CD14-positive monocyte (primary cell): ENCODE results near the gene CETP. TPM values are rescaled to one million over a fixed set of nuclear protein-coding genes. Genes with fewer than 3 reads are reported as not detected.

Source experiments
- DNase-seq, 3 donors: peaks; one replicate each; pipeline ENCODE4 v3.0.0-alpha.2; 2011 to 2022
- H2AFZ ChIP-seq: 2 replicates; pipeline ENCODE4 v1.6.0; 2012; ENCODE audit warnings: mild to moderate bottlenecking, low read depth, low read length, inconsistent platforms; ENCODE audit not compliant: insufficient read depth, poor library complexity, severe bottlenecking
- H3K27ac ChIP-seq, 2 donors: 1 replicate in 1 of 2; 2 replicates in 1 of 2; pipeline ENCODE4 v1.5.1; 2012 to 2013; ENCODE audit warnings: low read length in 2 of 2, control low read depth in 1 of 2, inconsistent platforms in 1 of 2, low read depth in 1 of 2, mild to moderate bottlenecking in 1 of 2
- H3K27me3 ChIP-seq, 2 donors: one replicate each; pipeline versions ENCODE4 v1.6.0 to v1.6.1; 2011 to 2013; ENCODE audit warnings: low read length in 2 of 2; ENCODE audit not compliant: control insufficient read depth in 2 of 2, insufficient read depth in 2 of 2
- H3K36me3 ChIP-seq, 2 donors: replicated peaks in 1 of 2; 1 replicate in 1 of 2; 2 replicates in 1 of 2; pipeline versions ENCODE4 v1.5.1 to v1.6.1; 2012 to 2013; ENCODE audit warnings: low read length in 2 of 2, control low read depth in 1 of 2, inconsistent platforms in 1 of 2, mild to moderate bottlenecking in 1 of 2; ENCODE audit not compliant: insufficient read depth in 2 of 2, control insufficient read depth in 1 of 2
- H3K4me1 ChIP-seq, 2 donors: 1 replicate in 1 of 2; 2 replicates in 1 of 2; pipeline versions ENCODE4 v1.5.1 to v1.6.1; 2012 to 2013; ENCODE audit warnings: low read length in 2 of 2, control low read depth in 1 of 2, inconsistent platforms in 1 of 2, mild to moderate bottlenecking in 1 of 2, moderate library complexity in 1 of 2; ENCODE audit not compliant: insufficient read depth in 2 of 2, control insufficient read depth in 1 of 2
- H3K4me2 ChIP-seq: replicated peaks from 2 replicates; pipeline ENCODE3; 2012; ENCODE audit warnings: low read length, moderate library complexity, mild to moderate bottlenecking; ENCODE audit not compliant: poor library complexity, severe bottlenecking; ENCODE audit errors: extremely low read depth
- H3K4me3 ChIP-seq, 3 experiments: fragments of 200-600 bp in 1 of 3; sonication (generic) in 1 of 3; replicated peaks in 1 of 3; 1 replicate in 2 of 3; 2 replicates in 1 of 3; pipeline ENCODE4 v1.5.1; 2011 to 2013; ENCODE audit warnings: low read length in 3 of 3, mild to moderate bottlenecking in 3 of 3, control low read depth in 2 of 3, low read depth in 2 of 3, inconsistent platforms in 1 of 3, moderate library complexity in 1 of 3
- H3K79me2 ChIP-seq: 2 replicates; pipeline ENCODE4 v1.6.0; 2012; ENCODE audit warnings: mild to moderate bottlenecking, control low read depth, inconsistent platforms, low read length, moderate library complexity; ENCODE audit not compliant: insufficient read depth
- H3K9ac ChIP-seq: 2 replicates; pipeline ENCODE4 v1.6.0; 2017; ENCODE audit warnings: low read length, mild to moderate bottlenecking; ENCODE audit not compliant: insufficient read depth, poor library complexity, severe bottlenecking
- H3K9me3 ChIP-seq, 2 donors: replicated peaks in 1 of 2; 1 replicate in 1 of 2; 2 replicates in 1 of 2; pipeline versions ENCODE4 v1.5.1 to v1.6.1; 2012 to 2013; ENCODE audit warnings: low read length in 2 of 2, control low read depth in 1 of 2; ENCODE audit not compliant: control insufficient read depth in 1 of 2, insufficient read depth in 1 of 2
- H4K20me1 ChIP-seq: 2 replicates; pipeline ENCODE4 v1.6.0; 2012; ENCODE audit warnings: mild to moderate bottlenecking, low read length, control low read depth, moderate library complexity; ENCODE audit not compliant: insufficient read depth
- H3K27ac Mint-ChIP-seq, 7 donors: one replicate each; pipeline ENCODE4 v1.8.0; 2020; ENCODE audit warnings: mild to moderate bottlenecking in 7 of 7, mixed read lengths in 7 of 7, moderate library complexity in 6 of 7, inconsistent platforms in 2 of 7
- H3K27me3 Mint-ChIP-seq, 3 donors: one replicate each; pipeline ENCODE4 v1.8.0; 2021 to 2022; ENCODE audit warnings: low read depth in 3 of 3, mild to moderate bottlenecking in 3 of 3, mixed read lengths in 3 of 3, moderate library complexity in 3 of 3, inconsistent platforms in 1 of 3
- H3K36me3 Mint-ChIP-seq, 2 donors: one replicate each; pipeline ENCODE4 v1.8.0; 2020; ENCODE audit warnings: mixed read lengths in 2 of 2, inconsistent platforms in 1 of 2, mild to moderate bottlenecking in 1 of 2
- H3K4me1 Mint-ChIP-seq: one replicate; pipeline ENCODE4 v1.8.0; 2020; ENCODE audit warnings: mild to moderate bottlenecking, mixed read lengths
- H3K4me3 Mint-ChIP-seq, 2 donors: one replicate each; pipeline ENCODE4 v1.8.0; 2020; ENCODE audit warnings: mild to moderate bottlenecking in 2 of 2, mixed read lengths in 2 of 2, moderate library complexity in 1 of 2
- H3K9me3 Mint-ChIP-seq, 7 donors: one replicate each; pipeline ENCODE4 v1.8.0; 2020 to 2022; ENCODE audit warnings: mixed read lengths in 7 of 7, mild to moderate bottlenecking in 6 of 7, moderate library complexity in 6 of 7, inconsistent platforms in 2 of 7
- WGBS: methylation state at CpG from one replicate; pipeline ENCODE4 v1.1.5; 2013; ENCODE audit warnings: missing lambda C conversion rate; ENCODE audit not compliant: insufficient coverage; 5-methylcytosine and 5-hydroxymethylcytosine counted together
- intact Hi-C, 2 donors: fragments of 100-400 bp; cut with micrococcal nuclease; formaldehyde crosslinking; loops; one replicate each; pipeline versions ENCODE4 v1.15.0 to v1.15.1; 2023
- polyA plus RNA-seq, 3 donors: library from polyadenylated mRNA; depleted of rRNA in 1 of 3; unstranded in 2 of 3; stranded (reverse) in 1 of 3; fragments of 300-500 nt in 2 of 3; fragments of >200 nt in 1 of 3; fragmentation: Illumina TruSeq in 2 of 3; gene quantifications; 1 replicate in 2 of 3; 2 replicates in 1 of 3; pipeline ENCODE4 v1.2.3, GENCODE V29; 2012 to 2021
- TF ChIP-seq, protein P1 (sequence below): fragments of 200-600 bp; IDR thresholded peaks from one replicate; pipeline ENCODE4 v1.8.0; 2022; ENCODE audit warnings: antibody characterized with exemption, mild to moderate bottlenecking

CETP gene
- polyA plus RNA-seq, 3 donors, result 0.61 to 2.1 (median 1.3) TPM

DNA sequence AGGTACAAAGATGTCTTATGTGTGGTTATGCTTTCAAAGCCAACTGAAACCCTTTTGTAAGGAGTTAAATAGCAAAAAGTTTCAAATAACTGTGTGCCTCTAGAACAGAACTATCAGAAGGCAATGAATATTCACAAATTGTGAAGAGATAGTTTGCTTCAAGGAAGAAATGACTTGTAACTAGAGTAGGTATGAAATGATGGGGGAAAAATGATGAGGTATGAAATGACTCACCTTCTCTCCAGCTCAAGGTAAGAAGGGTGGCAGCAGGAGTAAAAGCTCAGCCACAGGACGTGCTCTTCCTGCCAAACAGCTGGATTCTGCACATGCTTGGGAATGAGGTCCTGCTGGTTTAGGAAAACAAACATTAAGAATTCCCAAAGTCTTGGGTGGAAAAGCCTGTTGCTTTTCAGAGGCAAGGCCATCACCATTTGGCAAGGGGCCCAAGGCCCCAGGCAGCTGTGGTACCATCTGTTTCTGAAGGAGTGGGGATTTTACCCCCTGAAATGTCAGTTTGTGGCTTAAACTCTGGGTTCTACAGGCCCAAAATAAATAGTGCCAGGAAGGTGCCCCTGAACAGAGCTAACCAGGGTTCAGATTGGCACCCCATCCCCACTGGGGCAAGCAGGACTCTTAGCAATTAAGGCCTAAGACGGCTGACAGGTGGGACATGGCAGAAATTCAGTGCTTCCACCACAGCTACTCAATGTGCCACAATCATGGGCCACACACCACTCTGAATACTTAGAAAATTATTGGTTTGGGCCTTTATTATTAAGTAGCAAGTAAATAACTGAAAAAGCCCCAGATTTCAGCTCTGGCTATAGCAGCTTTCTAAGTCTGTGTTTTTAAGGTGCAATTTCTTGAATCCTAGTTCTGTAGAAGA, 16.6 kb upstream of the CETP start:
- DNase-seq, result no peak
- H3K4me2 ChIP-seq, result no peak overlapping the region
- H3K4me1 ChIP-seq, result peaks cover 3 to 4% of the 10 kb centered on the region in 2 donors
- H3K36me3 ChIP-seq, result peaks cover 59 to 76% of the 10 kb centered on the region in 2 donors
- H4K20me1 ChIP-seq, result peaks cover 84% of the 10 kb centered on the region
- H3K27me3 ChIP-seq, result no peaks in the 10 kb centered on the region
- H2AFZ ChIP-seq, result no peak overlapping the region
- H3K4me1 Mint-ChIP-seq, result peaks cover 8% of the 10 kb centered on the region
- peaks cover 0 to 6% (median 0%) of the 10 kb centered on the region in 3 donors for H3K27me3 Mint-ChIP-seq
- no peaks in the 10 kb centered on the region for H3K9me3 Mint-ChIP-seq
- intact Hi-C loops, result no loop called here
- peak overlapping the region in 1 of 2 donors; percentile 3 for H3K27ac ChIP-seq
- no peak overlapping the region for H3K4me3 ChIP-seq
- 80% methylated on average over 1 of the region's 2 CpGs for WGBS
- H3K4me3 Mint-ChIP-seq, result no peak overlapping the region
- peaks cover 13% of the 10 kb centered on the region for H3K79me2 ChIP-seq
- no peaks in the 10 kb centered on the region for H3K9me3 ChIP-seq
- peak overlapping the region in 1 of 7 donors; percentile 57 for H3K27ac Mint-ChIP-seq
- TF ChIP-seq, protein P1, sequence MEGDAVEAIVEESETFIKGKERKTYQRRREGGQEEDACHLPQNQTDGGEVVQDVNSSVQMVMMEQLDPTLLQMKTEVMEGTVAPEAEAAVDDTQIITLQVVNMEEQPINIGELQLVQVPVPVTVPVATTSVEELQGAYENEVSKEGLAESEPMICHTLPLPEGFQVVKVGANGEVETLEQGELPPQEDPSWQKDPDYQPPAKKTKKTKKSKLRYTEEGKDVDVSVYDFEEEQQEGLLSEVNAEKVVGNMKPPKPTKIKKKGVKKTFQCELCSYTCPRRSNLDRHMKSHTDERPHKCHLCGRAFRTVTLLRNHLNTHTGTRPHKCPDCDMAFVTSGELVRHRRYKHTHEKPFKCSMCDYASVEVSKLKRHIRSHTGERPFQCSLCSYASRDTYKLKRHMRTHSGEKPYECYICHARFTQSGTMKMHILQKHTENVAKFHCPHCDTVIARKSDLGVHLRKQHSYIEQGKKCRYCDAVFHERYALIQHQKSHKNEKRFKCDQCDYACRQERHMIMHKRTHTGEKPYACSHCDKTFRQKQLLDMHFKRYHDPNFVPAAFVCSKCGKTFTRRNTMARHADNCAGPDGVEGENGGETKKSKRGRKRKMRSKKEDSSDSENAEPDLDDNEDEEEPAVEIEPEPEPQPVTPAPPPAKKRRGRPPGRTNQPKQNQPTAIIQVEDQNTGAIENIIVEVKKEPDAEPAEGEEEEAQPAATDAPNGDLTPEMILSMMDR, result no peak
- H3K36me3 Mint-ChIP-seq, result peaks cover 59 to 76% of the 10 kb centered on the region in 2 donors
- H3K9ac ChIP-seq, result no peak overlapping the region

DNA sequence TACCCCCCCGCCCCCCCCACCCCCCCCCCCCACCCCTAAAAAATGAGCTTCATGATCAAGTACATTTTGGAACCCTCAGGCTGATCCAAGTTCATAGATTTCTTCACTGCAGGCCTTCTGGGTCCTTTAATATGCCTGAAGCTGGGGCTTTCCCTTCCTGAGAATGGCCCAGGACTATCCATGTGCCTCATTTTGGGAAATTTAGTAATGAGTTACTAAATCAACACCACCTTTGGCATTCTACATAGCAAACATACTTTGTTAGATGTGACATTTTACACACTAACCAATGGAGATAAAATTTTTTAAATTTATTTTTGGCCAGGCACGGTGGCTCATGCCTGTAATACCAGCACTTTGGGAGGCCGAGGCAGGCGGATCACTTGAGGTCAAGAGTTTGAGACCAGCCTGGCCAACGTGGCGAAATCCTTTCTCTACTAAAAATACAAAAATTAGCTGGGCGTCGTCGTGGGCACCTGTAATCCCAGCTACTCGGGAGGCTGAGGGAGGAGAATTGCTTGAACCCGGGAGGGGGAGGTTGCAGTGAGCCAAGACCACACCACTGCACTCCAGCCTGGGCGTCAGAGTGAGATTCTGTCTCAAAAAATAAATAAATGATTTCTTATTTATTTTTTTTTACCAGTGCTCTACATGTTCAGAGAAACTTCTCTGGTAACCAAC, 15.8 kb upstream of the CETP start:
- peaks cover 80% of the 10 kb centered on the region for H4K20me1 ChIP-seq
- no peaks in the 10 kb centered on the region for H3K27me3 ChIP-seq
- Mint-ChIP-seq H3K9me3 (no peaks in the 10 kb centered on the region), H3K4me1 (peaks cover 16% of the 10 kb centered on the region), H3K36me3 (peaks cover 53 to 68% of the 10 kb centered on the region in 2 donors), H3K27ac (peak overlapping the region in 2 of 7 donors; percentile 19 to 79), H3K27me3 (peaks cover 0 to 6% (median 0%) of the 10 kb centered on the region in 3 donors), H3K4me3 (no peak overlapping the region)
- intact Hi-C loops, result no loop called here
- H3K4me1 ChIP-seq, result peaks cover 10 to 11% of the 10 kb centered on the region in 2 donors
- no peaks in the 10 kb centered on the region for H3K9me3 ChIP-seq
- H3K27ac ChIP-seq, result no peak overlapping the region
- WGBS, result no CpG with 5 or more reads among the region's 12 CpGs
- no peak overlapping the region for H3K4me2 ChIP-seq
- no peak for DNase-seq
- TF ChIP-seq, protein P1, result no peak
- H3K4me3 ChIP-seq, result no peak overlapping the region
- H3K9ac ChIP-seq, result no peak overlapping the region
- peaks cover 8% of the 10 kb centered on the region for H3K79me2 ChIP-seq
- H3K36me3 ChIP-seq, result peaks cover 51 to 68% of the 10 kb centered on the region in 2 donors
- no peak overlapping the region for H2AFZ ChIP-seq
